IPS-15b (cell line): ENCODE results near the gene CCS.
"Not testable (repeated sequence)": the region's sequence is repeated elsewhere in the genome, so short reads cannot be mapped to it uniquely, and the experiment has no call there.

Experiments
- H3K27me3 ChIP-seq: one replicate; pipeline ENCODE4 v1.6.1; 2013; ENCODE audit warnings: low read length; ENCODE audit not compliant: control insufficient read depth, insufficient read depth
- H3K36me3 ChIP-seq: one replicate; pipeline ENCODE4 v1.6.1; 2013; ENCODE audit warnings: low read length; ENCODE audit not compliant: control insufficient read depth, insufficient read depth
- H3K4me1 ChIP-seq: one replicate; pipeline ENCODE4 v1.6.1; 2013; ENCODE audit warnings: mild to moderate bottlenecking, low read length; ENCODE audit not compliant: control insufficient read depth, insufficient read depth
- H3K4me3 ChIP-seq: one replicate; pipeline ENCODE4 v1.5.1; 2013; ENCODE audit warnings: low read depth, low read length
- H3K9ac ChIP-seq: one replicate; pipeline ENCODE4 v1.6.1; 2013; ENCODE audit warnings: low read depth, mild to moderate bottlenecking, low read length
- H3K9me3 ChIP-seq: one replicate; pipeline ENCODE4 v1.6.1; 2013; ENCODE audit warnings: mild to moderate bottlenecking, low read length; ENCODE audit not compliant: control insufficient read depth, insufficient read depth

Gene CCS

DNA sequence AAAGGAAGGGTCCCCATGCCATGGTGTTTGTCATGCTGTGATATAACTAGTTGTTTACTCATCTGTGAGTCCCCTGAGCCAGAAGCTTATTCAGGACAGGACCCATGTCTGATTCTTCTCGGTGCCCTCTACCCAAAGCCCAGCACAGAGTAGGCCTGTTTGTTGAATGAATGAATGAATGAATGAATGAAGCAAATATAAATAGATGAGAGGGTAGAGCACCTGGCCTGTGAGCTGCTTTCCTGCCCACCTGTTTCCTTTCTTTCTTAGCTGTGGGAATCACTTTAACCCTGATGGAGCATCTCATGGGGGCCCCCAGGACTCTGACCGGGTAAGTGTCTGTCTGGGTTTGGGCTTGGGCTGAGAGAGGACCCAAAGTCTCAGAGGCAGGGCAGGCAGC, 7.2 kb downstream of the CCS start:
- H3K9me3 ChIP-seq = no peaks in the 10 kb centered on the region
- peaks cover 23% of the 10 kb centered on the region for H3K36me3 ChIP-seq
- H3K27me3 ChIP-seq = no peaks in the 10 kb centered on the region
- H3K9ac ChIP-seq = no peak overlapping the region
- H3K4me1 ChIP-seq = no peaks in the 10 kb centered on the region
- no peak overlapping the region for H3K4me3 ChIP-seq

DNA sequence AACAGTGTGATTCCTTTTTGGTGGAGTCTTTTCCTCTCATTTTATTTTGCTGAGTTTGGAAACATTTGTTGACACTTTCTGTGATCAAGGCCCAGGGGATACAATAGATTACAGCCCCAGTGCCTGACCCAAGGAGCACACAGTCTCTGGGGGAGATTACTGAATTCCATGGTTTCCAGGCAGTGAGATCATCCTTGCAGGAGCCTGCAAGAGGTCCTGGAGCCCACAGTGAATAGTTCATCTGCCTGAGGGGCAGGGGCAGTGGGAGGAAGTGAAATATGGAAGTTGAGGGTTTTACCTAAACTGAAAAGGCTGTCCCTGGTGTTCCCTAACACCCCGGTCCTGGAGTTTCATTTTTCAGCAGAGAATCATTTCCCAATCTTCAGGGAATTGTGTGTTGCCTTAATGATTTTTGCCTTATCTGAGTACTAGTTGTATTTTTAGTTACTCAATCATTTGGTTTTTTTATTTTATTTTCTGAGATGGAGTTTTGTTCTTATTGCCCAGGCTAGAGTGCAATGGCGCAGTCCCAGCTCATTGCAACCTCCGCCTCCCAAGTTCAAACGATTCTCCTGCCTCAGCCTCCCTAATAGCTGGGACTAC, 7.7 kb downstream of the CCS start:
- H3K9me3 ChIP-seq = no peaks in the 10 kb centered on the region
- no peak overlapping the region for H3K4me3 ChIP-seq
- H3K27me3 ChIP-seq = no peaks in the 10 kb centered on the region
- peaks cover 28% of the 10 kb centered on the region for H3K36me3 ChIP-seq
- no peaks in the 10 kb centered on the region for H3K4me1 ChIP-seq
- H3K9ac ChIP-seq = no peak overlapping the region

DNA sequence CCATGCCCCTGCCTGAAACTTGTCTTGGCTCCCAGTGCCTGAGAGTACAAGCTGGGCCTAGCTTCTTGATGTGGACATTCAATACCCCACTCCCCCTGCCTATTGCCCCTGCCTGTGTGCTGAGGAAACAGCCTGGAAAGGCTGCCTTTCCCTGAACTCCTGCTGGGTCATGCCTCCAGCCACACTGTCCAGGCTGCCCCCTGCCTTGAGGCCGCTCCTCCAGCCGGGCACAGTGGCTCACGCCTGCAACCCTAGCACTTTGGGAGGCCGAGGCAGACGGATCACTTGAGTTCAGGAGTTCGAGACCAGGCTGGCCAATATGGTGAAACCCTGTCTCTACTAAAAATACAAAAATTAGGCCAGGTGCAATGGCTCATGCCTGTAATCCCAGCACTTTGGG, 10.1 kb downstream of the CCS start:
- H3K27me3 ChIP-seq = no peaks in the 10 kb centered on the region
- no peaks in the 10 kb centered on the region for H3K9me3 ChIP-seq
- H3K36me3 ChIP-seq = peaks cover 31% of the 10 kb centered on the region
- H3K4me1 ChIP-seq = no peaks in the 10 kb centered on the region
- no peak overlapping the region for H3K4me3 ChIP-seq
- no peak overlapping the region for H3K9ac ChIP-seq

DNA sequence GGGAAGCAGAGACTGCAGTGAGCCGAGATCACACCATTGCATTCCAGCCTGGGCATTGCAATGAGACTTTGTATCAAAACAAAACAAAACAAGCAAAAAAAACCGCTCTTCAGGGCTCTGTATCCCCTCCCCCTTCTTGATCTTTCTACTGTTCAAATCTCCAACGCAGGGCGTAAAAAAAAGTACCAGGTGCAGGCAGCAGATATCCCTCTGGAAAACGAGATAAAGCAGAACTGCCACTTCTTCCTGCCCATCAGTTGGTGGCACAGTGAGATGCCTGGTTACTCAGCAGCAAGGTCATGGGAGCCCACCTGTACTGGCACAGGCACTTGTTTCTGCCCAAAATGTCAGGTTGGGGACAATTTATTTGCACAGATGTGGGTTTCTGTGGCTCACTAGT, 11.2 kb downstream of the CCS start:
- Histone ChIP-seq H3K9ac (no peak overlapping the region), H3K4me3 (no peak overlapping the region), H3K9me3 (no peaks in the 10 kb centered on the region), H3K36me3 (peaks cover 30% of the 10 kb centered on the region), H3K4me1 (no peaks in the 10 kb centered on the region), H3K27me3 (no peaks in the 10 kb centered on the region)

DNA sequence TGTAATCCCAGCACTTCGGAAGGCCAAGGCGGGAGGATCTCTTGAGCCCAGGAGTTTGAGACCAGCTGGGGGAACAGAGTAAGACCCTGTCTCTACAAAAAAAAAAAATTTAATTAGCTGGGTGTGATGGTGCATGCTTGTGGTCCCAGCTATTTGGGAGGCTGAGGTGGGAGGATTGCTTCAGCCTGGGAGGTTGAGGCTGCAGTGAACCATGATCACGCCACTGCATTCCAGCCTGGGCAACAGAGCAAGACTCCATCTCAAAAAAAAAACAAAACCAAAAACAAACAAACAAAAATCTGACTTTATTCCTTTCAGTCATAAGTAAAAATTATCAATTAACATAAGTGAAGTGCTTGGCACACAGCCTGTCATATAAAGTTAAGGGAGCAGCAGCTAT, 13.6 kb downstream of the CCS start:
- H3K4me3 ChIP-seq, H3K9ac ChIP-seq, H3K9me3 ChIP-seq, H3K4me1 ChIP-seq, H3K27me3 ChIP-seq: not testable (repeated sequence)
- peaks cover 19% of the 10 kb centered on the region for H3K36me3 ChIP-seq

DNA sequence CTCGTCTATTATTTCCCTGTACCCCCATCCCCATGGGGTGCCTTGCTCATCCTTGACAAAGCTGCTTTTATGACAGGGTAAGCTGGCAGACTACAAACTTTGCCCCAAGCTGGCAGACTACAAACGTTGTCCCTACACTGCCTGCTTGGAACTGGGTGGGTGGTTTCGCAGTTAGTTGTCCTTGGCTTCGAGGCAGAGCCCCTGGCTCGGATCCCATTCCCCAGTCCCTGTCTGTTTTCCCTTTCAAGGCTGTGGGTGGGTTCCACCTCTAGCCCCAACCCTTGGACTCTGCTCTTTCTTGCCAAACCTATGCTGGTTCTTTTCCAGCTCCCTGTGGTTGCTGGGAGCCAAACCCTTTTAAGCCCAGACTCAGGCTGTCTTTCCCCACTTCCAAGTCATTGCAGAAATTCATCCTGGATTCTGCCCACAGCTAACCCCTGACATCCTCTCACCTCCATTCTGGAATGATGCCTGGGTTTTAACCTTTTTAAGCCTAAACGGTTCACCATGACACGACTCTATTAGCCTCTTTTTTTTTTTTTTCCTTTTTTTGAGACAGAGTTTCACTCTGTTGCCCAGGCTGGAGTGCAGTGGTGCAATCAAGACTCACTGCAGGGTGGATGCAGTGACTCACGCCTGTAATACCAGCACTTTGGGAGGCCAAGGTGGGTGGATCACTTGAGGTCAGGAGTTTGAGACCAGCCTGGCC, 14.3 kb downstream of the CCS start:
- H3K36me3 ChIP-seq = peaks cover 19% of the 10 kb centered on the region
- H3K9ac ChIP-seq = no peak overlapping the region
- H3K9me3 ChIP-seq = no peaks in the 10 kb centered on the region
- H3K4me3 ChIP-seq = no peak overlapping the region
- H3K27me3 ChIP-seq = no peaks in the 10 kb centered on the region
- no peaks in the 10 kb centered on the region for H3K4me1 ChIP-seq

DNA sequence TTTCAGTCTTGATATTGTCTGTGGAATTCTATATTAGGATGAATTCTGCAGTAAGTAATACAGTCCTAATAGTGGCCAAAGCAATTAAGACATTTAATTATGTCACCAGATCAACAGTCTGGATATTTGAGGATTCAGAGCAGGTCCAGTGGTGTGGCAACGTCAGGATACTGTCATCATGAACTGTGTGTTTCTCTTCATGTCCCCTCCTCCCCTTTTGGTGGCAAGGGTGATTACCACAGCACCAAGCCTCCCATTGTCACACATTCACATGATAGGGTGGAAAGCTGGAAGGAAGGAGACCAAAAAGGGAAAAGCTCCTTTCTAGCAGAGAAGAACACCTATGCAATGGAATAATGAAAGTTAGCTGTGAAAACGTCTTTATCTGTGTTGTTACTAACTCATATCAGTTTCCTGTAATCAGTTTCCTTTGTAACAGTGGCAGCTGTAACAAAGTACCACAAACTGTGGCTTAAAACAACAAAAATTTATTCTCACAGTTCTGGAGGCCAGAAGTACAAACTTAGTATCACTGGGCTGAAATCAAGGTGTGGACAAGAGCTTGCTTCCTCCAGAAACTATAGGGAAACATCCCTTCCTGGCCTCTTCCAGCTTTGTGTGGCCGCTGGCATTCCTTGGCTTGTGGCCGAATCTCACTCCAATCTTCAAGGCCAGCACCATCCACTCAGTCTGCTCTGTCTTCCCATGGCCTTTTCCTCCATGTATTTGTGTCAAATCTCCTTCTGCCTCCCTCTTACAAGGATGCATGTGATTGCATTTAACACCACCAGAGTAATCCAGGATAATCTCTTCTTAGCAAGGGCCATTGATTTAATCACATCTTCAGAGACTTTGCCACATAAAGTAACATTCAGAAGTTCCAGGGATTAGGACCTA, 17.0 kb downstream of the CCS start:
- Histone ChIP-seq H3K4me3 (no peak overlapping the region), H3K27me3 (no peaks in the 10 kb centered on the region), H3K36me3 (peaks cover 10% of the 10 kb centered on the region), H3K9ac (no peak overlapping the region), H3K4me1 (no peaks in the 10 kb centered on the region), H3K9me3 (no peaks in the 10 kb centered on the region)

DNA sequence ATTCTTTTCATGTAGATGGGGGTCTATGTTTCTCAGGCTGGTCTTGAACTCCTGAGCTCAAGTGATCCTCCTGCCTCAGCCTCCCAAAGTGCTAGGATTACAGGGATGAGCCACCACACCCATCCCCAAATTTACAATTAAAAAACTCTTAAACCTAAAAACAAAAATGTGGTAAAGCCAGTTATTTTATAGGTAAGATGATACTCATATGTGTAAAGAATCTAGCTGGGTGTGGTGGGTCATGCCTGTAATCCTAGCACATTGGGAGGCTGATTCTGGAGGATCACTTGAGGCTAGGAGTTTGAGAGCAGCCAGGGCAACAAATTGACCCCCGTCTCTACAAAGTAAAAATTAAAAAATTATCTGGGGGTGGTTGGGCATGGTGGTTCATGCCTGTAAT, 19.5 kb downstream of the CCS start:
- Histone ChIP-seq H3K4me1 (no peaks in the 10 kb centered on the region), H3K9ac (no peak overlapping the region), H3K4me3 (no peak overlapping the region), H3K27me3 (no peaks in the 10 kb centered on the region), H3K36me3 (peaks cover 6% of the 10 kb centered on the region), H3K9me3 (no peaks in the 10 kb centered on the region)

DNA sequence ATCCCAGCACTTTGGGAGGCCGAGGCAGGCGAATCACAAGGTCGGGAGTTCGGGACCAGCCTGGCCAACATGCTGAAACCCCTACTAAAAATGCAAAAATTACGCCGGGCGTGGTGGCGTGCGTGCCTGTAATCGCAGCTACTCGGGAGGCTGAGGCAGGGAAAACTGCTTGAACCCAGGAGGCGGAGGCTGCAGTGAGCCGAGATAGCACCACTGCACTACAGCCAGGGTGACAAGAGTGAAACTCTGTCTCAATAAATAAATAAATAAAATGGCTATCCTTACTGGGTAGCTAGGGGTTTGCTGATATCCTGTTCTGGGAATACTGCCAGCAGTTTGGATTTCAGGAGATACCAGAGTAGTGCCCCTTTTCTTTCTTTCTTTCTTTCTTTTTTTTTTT, 21.1 kb downstream of the CCS start:
- H3K4me3 ChIP-seq = no peak overlapping the region
- no peaks in the 10 kb centered on the region for H3K27me3 ChIP-seq
- no peak overlapping the region for H3K9ac ChIP-seq
- peaks cover 6% of the 10 kb centered on the region for H3K36me3 ChIP-seq
- H3K4me1 ChIP-seq = peaks cover 8% of the 10 kb centered on the region
- no peaks in the 10 kb centered on the region for H3K9me3 ChIP-seq

DNA sequence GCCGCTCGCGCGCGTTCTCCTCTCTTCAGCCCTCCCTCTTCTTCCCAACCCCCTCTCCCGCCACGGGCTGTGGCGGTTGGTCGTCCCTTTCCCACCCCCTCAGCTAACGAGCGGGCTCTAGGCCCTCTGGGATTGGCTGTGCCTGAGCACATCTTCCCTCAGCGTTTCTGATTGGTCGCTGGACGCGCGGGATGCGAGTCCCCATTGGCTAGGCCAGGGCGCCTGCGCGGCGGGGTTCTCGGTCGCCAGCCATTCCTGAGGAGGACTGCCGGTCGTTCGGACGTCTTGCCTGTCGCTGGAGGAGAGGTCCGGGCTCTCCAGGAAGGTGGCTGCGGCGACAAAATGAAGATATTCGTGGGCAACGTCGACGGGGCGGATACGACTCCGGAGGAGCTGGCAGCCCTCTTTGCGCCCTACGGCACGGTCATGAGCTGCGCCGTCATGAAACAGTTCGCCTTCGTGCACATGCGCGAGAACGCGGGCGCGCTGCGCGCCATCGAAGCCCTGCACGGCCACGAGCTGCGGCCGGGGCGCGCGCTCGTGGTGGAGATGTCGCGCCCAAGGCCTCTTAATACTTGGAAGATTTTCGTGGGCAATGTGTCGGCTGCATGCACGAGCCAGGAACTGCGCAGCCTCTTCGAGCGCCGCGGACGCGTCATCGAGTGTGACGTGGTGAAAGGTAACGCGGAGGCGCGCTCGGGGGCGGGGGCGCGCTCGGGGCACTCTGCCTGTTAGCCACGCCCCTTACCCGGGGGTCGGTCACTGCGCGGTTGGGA, 23.6 kb downstream of the CCS start, which contains the start of gene RBM14:
RBM14 (plus strand) TSS at position 252 of the 776 bp plus-strand sequence; CDS start at position 343, 91 bp downstream.
- Histone ChIP-seq H3K9me3 (no peaks in the 10 kb centered on the region), H3K27me3 (no peaks in the 10 kb centered on the region), H3K9ac (peak within 1 kb of the TSS; percentile 95), H3K4me3 (peak within 1 kb of the TSS; percentile 100), H3K36me3 (peaks cover 6% of the 10 kb centered on the region), H3K4me1 (peaks cover 8% of the 10 kb centered on the region)

DNA sequence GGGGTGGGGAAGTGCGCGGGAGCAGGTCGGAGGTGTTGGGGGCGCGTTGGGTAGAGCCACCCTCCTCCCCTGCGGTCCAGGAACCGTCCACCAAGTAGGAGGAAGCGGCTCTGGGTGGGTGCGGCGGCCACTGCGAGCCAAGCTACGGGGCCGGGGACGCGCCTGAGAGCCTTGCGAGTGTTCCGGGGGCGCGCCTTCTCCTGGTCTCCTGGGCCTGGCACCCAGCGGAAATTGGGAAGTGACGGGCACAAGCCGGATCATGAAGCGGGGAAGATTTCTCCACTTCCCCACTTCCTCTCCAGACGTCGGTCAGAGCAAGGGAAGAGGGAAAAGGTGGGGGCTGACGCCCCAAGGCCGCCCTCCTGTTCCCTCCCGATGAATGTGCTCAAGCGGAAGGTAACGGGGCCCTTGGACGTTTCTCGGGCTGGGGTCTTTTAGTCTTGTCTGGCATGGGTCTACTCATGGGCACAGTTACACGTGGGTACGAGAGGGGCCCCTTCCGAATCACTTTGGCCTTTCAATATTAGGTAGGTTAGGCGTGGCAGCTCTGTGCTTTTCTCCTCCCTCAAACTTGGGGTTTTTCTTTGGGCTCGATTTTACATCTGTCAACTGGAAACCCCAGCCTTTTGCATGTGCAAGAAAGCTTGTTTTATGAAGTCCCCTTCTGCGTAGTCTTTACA, 24.3 kb downstream of the CCS start:
- Histone ChIP-seq H3K9ac (peak overlapping the region; percentile 91), H3K36me3 (peaks cover 13% of the 10 kb centered on the region), H3K27me3 (no peaks in the 10 kb centered on the region), H3K9me3 (no peaks in the 10 kb centered on the region), H3K4me3 (peak overlapping the region; percentile 100), H3K4me1 (peaks cover 8% of the 10 kb centered on the region)
